Mesothelial cell of epicardium (in vitro differentiated cells): Measurements from ENCODE around the gene TAS2R60. TPM values are rescaled to one million over a fixed set of nuclear protein-coding genes. Genes with fewer than 3 reads are reported as not detected.

Experiments
- DNase-seq, 2 experiments: peaks; one replicate each; pipeline ENCODE4 v3.0.0; 2021; ENCODE audit warnings: low spot score in 2 of 2; ENCODE audit not compliant: unreplicated experiment in 2 of 2
- H3K27ac Mint-ChIP-seq: 2 replicates; pipeline ENCODE4 v1.8.0; 2021; ENCODE audit warnings: mixed read lengths
- H3K27me3 Mint-ChIP-seq: 2 replicates; pipeline ENCODE4 v1.8.0; 2021; ENCODE audit warnings: low read depth, mixed read lengths
- H3K36me3 Mint-ChIP-seq: 2 replicates; pipeline ENCODE4 v1.8.0; 2021; ENCODE audit warnings: mixed read lengths
- H3K4me1 Mint-ChIP-seq: 2 replicates; pipeline ENCODE4 v1.8.0; 2021; ENCODE audit warnings: mixed read lengths
- H3K4me3 Mint-ChIP-seq: 2 replicates; pipeline ENCODE4 v1.8.0; 2021; ENCODE audit warnings: mild to moderate bottlenecking, moderate library complexity, mixed read lengths
- H3K9me3 Mint-ChIP-seq: 2 replicates; pipeline ENCODE4 v1.8.0; 2021; ENCODE audit warnings: mixed read lengths
- CTCF ChIP-seq: fragments of 200-600 bp; sonication (generic); IDR thresholded peaks from one replicate; pipeline ENCODE4 v1.5.0; 2021; ENCODE audit warnings: antibody characterized with exemption; ENCODE audit not compliant: unreplicated experiment
- total RNA-seq: library from RNA; stranded (reverse); gene quantifications from 3 replicates; pipeline ENCODE4 v1.2.1, GENCODE V29; 2021

Gene TAS2R60
- total RNA-seq, 1 donor from 2014 or later: not detected

- no peak overlapping the region for H3K4me3 Mint-ChIP-seq
- no peaks in the 10 kb centered on the region for H3K27me3 Mint-ChIP-seq
- H3K9me3 Mint-ChIP-seq: peaks cover 4% of the 10 kb centered on the region
- TF ChIP-seq CTCF: no peak
- no peaks in the 10 kb centered on the region for H3K36me3 Mint-ChIP-seq
- H3K27ac Mint-ChIP-seq: no peak overlapping the region
- no peaks in the 10 kb centered on the region for H3K4me1 Mint-ChIP-seq
- no peak for DNase-seq
Measured at GRCh38 chr7:143434660-143435059, 8.6 kb upstream of the TAS2R60 start.

- H3K27me3 Mint-ChIP-seq: no peaks in the 10 kb centered on the region
Measured at GRCh38 chr7:143435266-143435665, 8.0 kb upstream of the TAS2R60 start.

GRCh38 chr7:143436325-143436946 is 6.8 kb upstream of the TAS2R60 start:
- H3K27ac Mint-ChIP-seq: no peak overlapping the region
- no peak overlapping the region for H3K4me3 Mint-ChIP-seq
- no peaks in the 10 kb centered on the region for H3K4me1 Mint-ChIP-seq
- TF ChIP-seq CTCF: no peak
- H3K9me3 Mint-ChIP-seq: peaks cover 4% of the 10 kb centered on the region
- no peak for DNase-seq
- no peaks in the 10 kb centered on the region for H3K36me3 Mint-ChIP-seq
- peaks cover 2% of the 10 kb centered on the region for H3K27me3 Mint-ChIP-seq

More at GRCh38 chr7:143435266-143435665, 8.0 kb upstream of the TAS2R60 start:
- no peak for DNase-seq
- no peak for TF ChIP-seq CTCF
- Mint-ChIP-seq H3K27ac (no peak overlapping the region), H3K4me1 (no peaks in the 10 kb centered on the region), H3K36me3 (no peaks in the 10 kb centered on the region), H3K9me3 (peaks cover 4% of the 10 kb centered on the region), H3K4me3 (no peak overlapping the region)

GRCh38 chr7:143437578-143437977 is 5.7 kb upstream of the TAS2R60 start:
- no peak for TF ChIP-seq CTCF
- no peak for DNase-seq
- H3K4me3 Mint-ChIP-seq: no peak overlapping the region
- no peak overlapping the region for H3K27ac Mint-ChIP-seq
- H3K36me3 Mint-ChIP-seq: no peaks in the 10 kb centered on the region
- no peaks in the 10 kb centered on the region for H3K4me1 Mint-ChIP-seq
- H3K27me3 Mint-ChIP-seq: peaks cover 2% of the 10 kb centered on the region
- peaks cover 4% of the 10 kb centered on the region for H3K9me3 Mint-ChIP-seq

- DNase-seq: no peak
- Mint-ChIP-seq H3K4me1 (no peaks in the 10 kb centered on the region), H3K27ac (no peak overlapping the region), H3K27me3 (peaks cover 2% of the 10 kb centered on the region), H3K4me3 (no peak overlapping the region), H3K36me3 (no peaks in the 10 kb centered on the region), H3K9me3 (peaks cover 4% of the 10 kb centered on the region)
- TF ChIP-seq CTCF: no peak
Measured at GRCh38 chr7:143439866-143440265, 3.4 kb upstream of the TAS2R60 start.
